Bone marrow (tissue), 2 donors: ENCODE data around the gene TEX13A.
"Not testable (repeated sequence)": the region's sequence is repeated elsewhere in the genome, so short reads cannot be mapped to it uniquely, and the experiment has no call there.

Experiments used
- DNase-seq, 2 donors: peaks; one replicate each; lab custom pipeline; 2025; lab: John Stamatoyannopoulos, UW

Gene TEX13A, protein sequence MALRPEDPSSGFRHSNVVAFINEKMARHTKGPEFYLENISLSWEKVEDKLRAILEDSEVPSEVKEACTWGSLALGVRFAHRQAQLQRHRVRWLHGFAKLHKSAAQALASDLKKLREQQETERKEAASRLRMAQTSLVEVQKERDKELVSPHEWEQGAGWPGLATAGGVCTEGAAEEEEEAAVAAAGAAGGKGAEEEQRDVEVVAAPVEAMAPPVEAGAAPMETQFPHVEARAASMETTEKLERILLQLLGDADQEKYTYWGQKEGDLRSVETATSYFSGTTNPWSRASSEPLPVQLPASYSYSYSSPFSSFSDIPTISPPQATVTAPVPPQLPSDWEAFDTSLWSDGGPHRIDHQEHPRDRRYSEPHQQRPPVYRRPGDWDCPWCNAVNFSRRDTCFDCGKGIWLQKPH

DNA sequence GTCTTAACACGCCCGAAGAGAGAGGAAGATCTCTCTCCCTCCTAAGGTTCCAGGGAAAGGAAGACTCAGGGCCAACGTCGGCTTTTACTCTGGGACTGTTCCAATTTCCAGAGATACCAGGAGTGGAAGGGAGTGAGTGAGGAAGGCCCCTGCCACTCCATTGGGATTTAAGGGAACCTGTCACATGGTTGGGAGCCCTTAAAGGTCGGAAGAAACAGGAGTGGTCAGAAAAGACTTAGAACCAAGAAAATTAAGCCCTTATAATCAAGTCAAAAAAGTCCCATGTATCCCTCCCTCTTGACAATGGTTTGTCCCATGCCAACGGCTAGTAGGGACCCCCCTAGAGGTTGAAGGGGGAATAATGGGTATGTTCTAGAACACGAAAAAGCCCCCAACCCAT, at the start of gene TEX13A:
Gene TEX13A (minus strand): TSS at position 59 of the 400 bp plus-strand sequence. CDS start 297 bp downstream, outside the sequence.
- no peak for DNase-seq

DNA sequence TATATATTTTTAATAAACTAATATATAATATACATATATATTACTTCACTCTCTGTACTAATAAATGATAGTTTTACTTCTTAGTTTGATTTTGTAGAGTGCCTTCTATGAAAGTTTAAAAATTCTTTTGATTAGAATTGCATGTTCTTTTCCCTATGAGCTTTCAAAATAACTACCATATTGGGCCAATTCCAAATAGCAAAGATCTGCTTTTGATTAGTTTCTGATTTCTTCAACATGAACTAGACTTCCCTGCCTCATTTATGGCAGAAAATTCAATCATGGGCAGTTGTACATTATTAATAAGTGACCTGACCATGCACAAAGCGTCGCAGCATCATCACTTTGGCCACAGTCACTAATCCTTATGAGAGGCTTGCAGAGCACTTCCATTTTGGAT, 48.9 kb upstream of the TEX13A start:
- no peak for DNase-seq

DNA sequence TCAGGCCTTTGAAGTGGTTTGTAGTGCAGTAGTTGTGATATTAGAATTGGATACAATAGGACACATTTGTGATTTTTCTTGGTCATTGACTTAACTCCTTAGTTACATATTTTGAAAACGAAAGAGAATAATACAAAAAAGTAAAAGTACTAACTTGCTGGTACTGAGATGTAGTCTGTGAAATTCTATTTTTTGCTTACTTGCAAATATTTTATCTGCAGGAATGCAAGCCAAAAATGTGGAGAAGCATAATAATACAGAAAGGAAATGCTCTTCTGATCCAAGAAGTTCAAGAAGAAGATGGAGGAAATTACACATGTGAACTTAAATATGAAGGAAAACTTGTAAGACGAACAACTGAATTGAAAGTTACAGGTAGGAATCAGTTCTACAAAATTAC, 46.7 kb upstream of the TEX13A start:
- DNase-seq = no peak

DNA sequence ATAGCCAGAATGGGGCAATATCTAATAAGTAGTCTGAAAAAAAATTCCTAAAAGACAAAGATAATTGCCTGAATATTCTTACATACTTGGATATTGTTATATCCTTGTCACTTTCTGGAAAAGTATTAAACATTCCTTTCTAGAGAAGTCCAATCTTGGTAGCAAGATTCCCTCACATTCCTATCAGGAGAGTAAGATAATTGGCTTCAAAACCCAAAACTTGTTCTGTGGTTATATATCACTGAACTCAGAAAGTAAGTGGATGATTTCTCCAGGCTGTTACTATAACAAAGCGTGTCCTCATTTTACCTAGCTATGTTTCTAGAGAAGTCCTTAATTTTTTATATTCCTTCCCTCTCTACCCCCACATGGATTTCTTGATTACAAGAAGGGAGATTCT, 46.0 kb upstream of the TEX13A start:
- DNase-seq = no peak

DNA sequence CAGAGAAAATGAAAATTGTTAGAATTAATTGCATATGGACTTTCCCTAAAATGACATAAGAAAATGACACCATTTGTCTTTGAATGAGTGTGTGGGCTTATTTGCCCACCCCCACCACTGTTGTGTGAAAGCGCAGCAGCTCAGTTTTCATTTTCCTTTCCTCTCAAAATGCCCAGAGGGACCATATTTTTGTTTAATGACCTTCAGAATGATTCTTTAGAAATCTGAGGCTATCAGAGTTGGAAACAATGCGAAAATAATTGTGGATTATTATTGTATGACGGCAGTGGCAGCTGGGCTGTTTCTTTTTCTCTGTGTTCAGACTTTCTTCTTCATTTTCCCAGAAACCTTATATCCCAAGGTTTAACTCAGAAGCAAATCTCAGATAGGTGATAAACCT, 44.6 kb upstream of the TEX13A start:
- no peak for DNase-seq

DNA sequence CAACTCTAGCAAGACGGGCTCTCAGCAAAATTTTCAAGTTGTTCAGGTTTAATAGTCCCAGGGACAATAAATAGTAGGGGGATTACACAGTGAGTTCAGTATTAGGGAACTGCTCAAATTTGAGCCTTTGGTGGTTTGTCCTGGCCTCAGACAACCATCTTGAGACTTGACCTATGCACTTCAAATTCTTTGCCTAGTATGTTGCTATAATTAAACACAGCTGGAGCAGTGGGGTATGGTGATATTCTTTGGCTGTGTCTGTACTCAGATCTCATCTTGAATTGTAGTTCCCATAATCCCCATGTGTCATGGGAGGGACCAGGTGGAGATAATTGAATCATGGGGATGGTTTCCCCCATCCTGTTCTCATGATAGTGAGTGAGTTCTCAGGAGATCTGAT, 43.3 kb upstream of the TEX13A start:
- DNase-seq = no peak

DNA sequence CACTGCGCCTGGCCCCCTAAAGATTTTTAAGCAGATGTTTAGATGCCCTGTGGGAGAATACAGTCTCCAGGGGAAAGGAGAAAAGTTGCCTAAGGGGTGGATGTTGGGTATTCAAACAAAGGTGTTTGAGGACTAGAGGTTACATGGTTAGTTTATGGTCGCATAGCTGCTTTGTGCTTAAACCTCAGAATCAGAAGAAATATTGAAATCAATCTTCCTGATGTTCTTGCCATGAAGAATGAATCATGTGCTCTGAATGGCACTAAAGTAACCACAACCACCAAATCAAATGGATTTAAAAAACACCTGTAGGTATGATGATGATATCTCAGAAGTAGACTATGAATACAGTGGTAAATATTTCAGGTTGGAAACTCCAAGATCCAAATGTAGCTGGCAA, 42.7 kb upstream of the TEX13A start:
- DNase-seq = no peak

DNA sequence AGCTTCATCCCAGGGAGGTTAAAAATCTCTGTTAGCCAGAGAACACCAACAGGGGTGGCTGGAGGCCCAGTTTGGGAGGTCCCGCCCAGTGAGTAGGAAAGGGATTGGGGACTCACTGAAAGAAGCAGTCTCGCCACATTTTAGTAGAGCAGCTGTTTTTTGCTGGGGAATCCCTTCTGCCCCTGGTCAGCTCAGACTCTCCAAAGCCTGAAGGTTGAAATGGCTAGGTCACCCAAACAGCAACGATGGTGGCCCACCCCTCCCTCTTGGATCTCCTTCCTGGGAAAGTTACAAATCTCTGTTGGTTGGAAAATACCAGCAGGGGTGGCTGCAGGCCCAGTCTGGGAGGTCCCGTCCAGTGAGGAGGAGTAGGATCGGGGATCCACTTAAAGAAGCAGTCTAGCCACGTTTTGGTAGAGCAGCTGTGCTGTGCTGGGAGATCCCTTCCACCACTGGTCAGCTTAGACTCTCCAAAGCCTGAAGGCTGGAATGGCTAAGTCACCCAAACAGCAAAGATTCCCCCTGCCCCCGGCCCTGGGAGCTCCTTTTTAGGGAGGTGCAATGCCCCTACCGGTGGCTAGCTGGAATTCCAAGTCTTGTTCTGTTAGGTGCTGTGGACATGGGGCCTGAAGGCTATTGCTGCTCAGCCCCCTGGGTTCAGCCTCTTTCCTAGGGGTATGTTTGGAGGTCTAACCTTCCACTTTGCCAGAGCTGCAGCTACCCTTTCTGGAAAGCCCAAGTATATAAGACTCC, 40.0 kb upstream of the TEX13A start:
- no peak for DNase-seq

DNA sequence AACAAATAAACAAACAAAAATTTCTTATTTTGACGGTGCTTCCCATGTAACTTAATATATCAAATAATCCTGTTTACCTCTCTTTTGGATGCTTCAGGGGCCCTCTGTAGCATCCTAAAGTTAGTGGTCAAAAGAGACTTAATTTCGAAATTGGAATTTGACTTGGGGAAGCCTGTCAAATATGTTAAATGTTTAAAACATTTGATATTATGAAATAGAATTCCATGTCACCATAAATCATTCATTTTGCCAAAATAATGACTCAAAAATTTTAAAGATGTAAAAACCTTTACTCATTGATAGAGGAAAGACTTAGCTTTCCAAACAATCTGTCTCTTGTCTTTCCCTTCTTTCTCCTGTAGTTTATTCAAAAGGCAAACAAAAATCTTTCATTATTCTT, 20.6 kb upstream of the TEX13A start:
- no peak for DNase-seq

DNA sequence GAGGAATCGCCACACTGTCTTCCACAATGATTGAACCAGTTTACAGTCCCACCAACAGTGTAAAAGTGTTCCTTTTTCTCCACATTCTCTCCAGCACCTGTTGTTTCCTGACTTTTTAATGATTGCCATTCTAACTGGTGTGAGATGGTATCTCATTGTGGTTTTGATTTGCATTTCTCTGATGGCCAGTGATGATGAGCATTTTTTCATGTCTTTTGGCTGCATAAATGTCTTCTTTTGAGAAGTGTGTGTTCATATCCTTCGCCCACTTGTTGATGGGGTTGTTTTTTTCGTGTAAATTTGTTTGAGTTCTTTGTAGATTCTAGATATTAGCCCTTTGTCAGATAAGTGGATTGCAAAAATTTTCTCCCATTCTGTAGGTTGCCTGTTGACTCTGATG, 16.9 kb upstream of the TEX13A start:
- not testable (repeated sequence) for DNase-seq

DNA sequence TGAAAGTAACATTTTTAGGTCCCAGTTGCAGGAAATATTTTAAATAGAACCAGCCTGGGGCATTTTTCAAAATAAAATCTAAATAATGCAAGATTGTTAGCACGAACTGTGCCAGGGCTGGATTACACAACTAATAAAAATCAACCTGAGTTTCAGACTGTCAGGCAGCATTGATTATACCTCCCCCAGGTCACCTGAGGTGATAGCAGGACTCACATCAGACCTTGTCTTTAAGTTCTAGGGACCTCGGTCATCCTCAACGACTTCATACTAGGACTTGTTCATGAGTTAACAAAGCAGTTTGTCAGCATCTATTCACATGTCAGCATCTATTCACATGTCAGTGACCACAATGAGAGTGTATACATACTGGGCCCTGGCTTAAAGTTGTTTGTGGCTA, 8.7 kb upstream of the TEX13A start:
- DNase-seq = no peak

DNA sequence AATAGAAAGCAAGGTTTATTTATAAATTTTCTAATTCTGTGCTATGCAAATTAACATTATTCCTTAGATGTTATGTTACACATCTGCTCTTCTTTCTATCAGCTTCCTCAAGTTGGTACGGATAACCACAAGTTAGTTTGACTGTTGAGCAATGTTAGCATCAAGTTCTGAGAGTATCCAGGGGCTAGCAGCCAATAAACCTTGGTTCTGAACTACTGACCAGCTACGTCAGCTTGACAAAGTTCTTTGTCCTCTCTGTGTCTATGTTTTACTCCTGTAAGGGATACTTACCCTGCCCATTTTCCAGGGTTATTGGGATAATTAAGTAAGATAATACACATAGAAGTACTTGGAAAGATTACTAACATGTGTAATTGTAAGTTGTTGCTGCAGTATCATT, 8.1 kb upstream of the TEX13A start:
- no peak for DNase-seq

DNA sequence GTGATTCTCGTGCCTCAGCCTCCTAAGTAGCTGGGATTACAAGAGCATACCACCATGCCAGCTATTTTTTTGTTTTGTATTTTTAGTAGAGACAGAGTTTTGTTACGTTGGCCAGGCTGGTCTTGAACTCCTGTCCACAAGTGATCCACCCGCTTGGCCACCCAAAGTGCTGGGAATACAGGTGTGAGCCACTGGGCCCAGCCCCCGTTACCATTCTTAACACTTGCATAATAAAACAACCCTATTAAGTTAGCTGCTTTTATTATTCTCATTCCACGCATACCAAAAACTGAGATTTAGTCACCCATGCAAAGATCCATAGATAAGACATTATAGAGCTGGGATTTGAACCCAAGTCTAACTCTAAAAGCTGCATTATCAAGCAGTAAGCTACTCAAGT, 6.0 kb upstream of the TEX13A start:
- DNase-seq = no peak

DNA sequence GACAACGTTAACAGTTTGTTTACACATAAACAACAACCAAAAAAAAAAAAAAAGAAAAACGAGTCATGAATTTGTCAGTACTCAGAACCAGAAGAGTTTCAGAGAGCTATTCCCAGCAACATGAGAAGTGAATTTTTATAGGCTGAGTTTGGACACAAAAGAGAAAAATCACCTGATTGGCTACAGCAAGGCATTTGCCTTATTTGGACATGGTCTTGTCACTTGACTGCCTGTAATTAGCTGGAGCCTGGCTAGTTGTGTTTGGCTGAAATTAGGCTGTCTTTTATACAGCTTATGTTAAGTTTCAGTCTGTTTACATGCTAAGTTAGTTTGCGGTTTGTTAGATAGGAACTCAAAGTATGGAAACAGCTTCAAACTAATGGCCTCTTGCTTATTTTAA, 880 bp upstream of the TEX13A start:
- no peak for DNase-seq

DNA sequence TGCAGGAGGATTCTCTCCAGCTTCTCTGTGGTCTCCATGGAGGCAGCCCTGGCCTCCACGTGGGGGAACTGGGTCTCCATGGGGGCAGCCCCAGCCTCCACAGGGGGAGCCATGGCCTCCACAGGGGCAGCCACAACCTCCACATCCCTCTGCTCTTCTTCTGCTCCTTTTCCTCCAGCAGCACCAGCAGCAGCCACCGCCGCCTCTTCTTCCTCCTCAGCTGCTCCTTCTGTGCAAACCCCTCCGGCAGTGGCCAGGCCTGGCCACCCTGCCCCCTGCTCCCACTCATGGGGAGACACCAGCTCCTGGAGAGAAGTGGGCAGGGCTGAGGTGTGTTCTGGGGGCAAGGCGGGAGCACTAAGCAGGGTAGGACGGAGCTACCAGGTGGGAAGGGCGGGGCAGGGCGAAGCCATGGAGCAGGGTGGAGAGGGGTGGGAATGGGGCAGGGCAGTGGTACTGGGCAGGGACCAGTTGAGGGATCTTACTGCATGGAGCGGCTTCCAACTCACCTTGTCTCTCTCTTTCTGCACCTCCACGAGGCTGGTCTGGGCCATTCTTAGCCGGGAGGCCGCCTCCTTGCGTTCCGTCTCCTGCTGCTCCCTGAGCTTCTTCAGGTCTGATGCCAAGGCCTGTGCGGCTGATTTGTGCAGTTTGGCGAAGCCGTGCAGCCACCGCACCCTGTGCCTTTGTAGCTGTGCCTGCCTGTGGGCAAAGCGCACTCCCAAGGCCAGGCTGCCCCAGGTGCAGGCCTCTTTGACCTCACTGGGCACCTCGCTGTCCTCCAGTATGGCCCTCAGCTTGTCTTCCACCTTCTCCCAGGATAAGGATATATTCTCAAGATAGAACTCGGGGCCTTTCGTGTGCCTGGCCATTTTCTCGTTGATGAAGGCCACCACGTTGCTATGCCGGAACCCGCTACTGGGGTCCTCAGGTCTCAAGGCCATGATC, 766 bp downstream of the TEX13A start:
- no peak for DNase-seq

DNA sequence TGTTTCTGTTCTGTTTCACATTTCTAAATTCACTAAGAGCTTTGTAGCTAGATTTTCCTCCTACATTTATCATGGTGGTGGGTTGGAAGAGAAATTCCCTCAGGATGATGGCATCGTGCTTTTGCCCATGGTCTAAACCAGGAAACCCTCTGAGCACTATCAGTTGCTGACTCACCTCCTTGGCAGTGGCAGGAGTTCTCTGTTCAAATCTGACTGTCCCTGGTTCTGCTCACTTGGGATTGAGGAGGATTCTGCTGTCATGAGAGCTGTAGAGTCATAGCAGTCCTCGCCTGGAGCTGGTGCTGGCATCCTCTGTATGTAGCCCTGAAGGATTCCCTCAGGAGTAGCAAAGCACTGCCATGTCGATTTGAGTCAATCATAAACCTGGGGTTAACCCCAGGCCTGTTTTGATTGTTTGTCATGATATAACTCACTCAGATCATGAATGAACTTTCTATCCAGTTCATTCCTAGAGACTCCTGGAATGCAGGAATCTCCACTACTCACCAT, 9.4 kb downstream of the TEX13A start:
- no peak for DNase-seq

DNA sequence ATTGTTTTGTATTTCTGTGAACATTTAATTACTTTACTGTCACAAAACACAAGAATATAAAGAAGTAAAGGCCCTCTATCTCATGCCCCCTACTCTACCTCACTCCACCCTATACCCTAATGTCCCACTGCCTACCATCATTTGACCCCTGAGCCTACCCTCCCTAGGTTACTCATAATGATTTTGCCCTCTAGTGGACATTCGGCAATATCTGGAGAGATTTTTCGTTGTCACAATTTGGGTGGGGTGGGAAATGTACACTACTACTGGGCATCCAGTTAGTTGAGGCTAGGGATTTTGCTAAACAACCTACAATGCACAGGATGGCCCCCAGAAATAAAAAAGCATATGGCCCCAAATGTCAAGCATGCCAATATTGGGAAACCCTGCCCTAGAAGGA, 10.2 kb downstream of the TEX13A start:
- DNase-seq = no peak

DNA sequence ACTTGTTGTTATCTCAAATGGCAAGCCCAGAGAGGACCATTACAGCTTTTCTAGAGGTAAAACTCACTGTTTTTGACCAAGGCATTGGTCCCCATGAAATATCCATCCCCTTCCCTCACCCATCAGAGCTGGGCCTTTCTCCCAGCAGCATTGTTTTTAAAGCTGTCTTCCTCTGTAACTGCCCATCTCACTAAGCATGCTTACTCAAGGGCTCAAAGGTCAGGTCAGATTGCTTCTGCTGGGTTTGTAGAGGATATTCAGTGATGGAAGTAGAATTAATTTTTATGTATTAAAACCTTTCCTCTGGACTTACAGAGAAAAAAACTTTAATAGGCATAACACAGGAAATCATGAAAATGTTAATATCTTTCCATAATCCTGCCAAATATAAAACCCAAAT, 11.1 kb downstream of the TEX13A start:
- DNase-seq = no peak

DNA sequence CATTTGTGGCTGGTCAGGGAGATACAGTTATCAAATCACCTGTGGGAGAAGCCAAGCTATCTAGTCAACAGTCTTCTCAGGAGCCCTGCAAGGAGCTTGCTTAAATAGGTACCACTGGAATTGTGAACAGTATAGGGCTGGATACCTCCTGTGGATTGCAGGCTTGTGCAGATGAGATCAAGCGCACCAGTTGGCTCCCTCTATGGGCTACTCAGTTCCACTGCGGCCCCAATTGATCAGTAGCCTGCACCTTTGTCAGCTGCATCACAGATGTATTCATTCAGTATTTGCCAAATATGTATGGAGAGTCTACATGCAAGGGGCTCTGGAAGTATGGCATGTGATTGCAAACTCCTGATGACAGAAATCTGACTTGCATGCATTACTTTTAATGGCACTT, 28.6 kb downstream of the TEX13A start:
- DNase-seq = no peak

DNA sequence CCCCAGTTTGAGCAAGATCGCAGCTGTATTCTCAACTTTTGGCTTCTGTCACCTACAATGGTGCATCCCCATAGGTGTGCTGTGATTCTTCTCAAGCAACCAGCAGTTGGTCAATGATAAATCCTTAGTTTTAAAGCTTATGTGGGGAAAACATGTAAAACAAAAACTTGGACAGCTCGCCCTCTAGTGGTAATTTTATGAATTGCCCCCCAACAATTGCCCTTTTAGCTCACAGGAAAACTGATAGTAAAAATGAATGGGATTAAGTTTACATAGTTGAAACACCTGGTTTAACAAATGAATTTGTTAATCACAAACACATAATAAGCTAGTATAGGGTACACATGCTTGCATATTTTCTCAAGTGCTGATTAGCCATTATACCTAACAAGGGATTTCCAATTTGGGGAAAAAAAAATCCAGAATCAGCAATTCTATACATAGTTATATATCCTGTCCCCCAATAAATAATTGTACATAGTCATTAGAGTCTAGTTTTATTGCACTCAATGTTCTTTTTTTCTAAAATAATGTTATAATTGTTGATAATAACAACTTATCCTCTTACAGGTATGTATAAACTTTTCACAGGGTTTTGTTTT, 30.1 kb downstream of the TEX13A start:
- no peak for DNase-seq

DNA sequence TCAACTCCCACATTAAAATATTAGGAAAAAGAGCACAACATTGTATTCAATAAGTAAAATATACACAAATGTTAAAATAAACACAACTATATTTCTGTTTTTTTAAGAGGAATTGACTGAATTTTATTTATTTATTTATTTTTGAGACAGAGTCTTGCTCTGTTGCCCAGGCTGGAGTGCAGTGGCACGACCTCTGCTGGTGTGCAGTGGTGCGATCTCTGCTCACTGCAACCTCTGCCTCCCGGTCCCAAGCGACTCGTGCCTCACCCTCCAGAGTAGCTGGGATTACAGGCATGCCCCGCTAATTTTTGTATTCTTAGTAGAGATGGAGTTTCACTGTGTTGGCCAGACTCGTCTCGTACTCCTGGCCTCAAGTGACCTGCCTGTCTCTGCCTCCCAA, 31.4 kb downstream of the TEX13A start:
- DNase-seq = no peak

DNA sequence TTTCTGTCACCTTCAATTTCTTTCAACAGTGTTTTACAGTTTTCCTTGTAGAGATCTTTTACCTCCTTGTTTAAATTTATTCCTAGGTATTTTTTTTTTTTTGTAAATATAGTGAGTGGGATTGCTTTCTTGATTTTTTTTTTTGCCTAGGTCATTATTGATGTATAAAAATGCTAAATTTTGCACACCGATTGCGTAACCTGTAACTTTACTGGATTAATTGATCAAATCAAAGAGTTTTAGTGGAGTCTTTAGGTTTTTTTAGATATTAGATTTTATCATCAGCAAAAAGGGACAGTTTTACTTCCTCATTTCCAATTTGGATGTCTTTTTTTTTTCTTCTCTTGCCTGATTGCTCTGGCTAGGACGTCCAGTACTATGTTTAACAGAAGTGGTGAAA, 40.9 kb downstream of the TEX13A start:
- DNase-seq = no peak
